Testis (tissue), 3 donors: ENCODE data around the gene GIPC3. TPM values are rescaled to one million over a fixed set of nuclear protein-coding genes. Genes with fewer than 3 reads are reported as not detected.

Experiments used
- DNase-seq: peaks from one replicate; pipeline ENCODE4 v3.0.0-alpha.2; 2019
- H3K27ac ChIP-seq, 2 donors: fragments of 200-600 bp; sonication (generic); one replicate each; pipeline ENCODE4 v1.5.1; 2019
- H3K27me3 ChIP-seq: fragments of 200-600 bp; sonication (generic); one replicate; pipeline ENCODE4 v1.5.1; 2019
- H3K36me3 ChIP-seq: fragments of 200-600 bp; sonication (generic); one replicate; pipeline ENCODE4 v1.5.1; 2017; ENCODE audit warnings: low read depth; ENCODE audit errors: missing control alignments
- H3K4me1 ChIP-seq: fragments of 200-600 bp; sonication (generic); one replicate; pipeline ENCODE4 v1.5.1; 2019
- H3K4me3 ChIP-seq, 2 donors: fragments of 200-600 bp; sonication (generic); one replicate each; pipeline ENCODE4 v1.5.1; 2017 to 2019
- H3K9me3 ChIP-seq: fragments of 200-600 bp; sonication (generic); one replicate; pipeline ENCODE4 v1.5.1; 2017
- POLR2A ChIP-seq: fragments of 450-650 bp; IDR thresholded peaks from one replicate; pipeline ENCODE4 v1.6.1; 2017; ENCODE audit warnings: antibody characterized with exemption, mild to moderate bottlenecking, moderate library complexity
- WGBS, 2 donors: methylation state at CpG; one replicate each; pipeline ENCODE4 v1.1.5; 2018; 5-methylcytosine and 5-hydroxymethylcytosine counted together
- intact Hi-C: fragments of 100-400 bp; cut with DNase I; formaldehyde crosslinking; loops from one replicate; pipeline ENCODE4 v1.15.1; 2023; ENCODE audit warnings: low total_unique reads
- polyA plus RNA-seq: library from polyadenylated mRNA; stranded (reverse); fragments of 350-450 nt; fragmentation: Illumina TruSeq; extraction: RNeasy Lipid Tissue Mini Kit (QIAGEN cat#74804); gene quantifications from one replicate; pipeline ENCODE4 v1.2.3, GENCODE V29; 2014; ENCODE audit warnings: low read depth, low replicate concordance; ENCODE audit not compliant: insufficient read depth
- total RNA-seq, 2 donors: library from RNA; depleted of rRNA; stranded (reverse); fragments of >200 nt; gene quantifications; one replicate each; pipeline ENCODE4 v1.2.3, GENCODE V29; 2016
- TF ChIP-seq, protein P1 (sequence below), 3 experiments: fragments of 450-650 bp in 2 of 3; fragments of 200-600 bp in 1 of 3; sonication (generic) in 1 of 3; IDR thresholded peaks; one replicate each; pipeline ENCODE4 v1.5.1; 2016 to 2019; ENCODE audit warnings: antibody characterized with exemption in 3 of 3, mild to moderate bottlenecking in 2 of 3, moderate library complexity in 1 of 3

Gene GIPC3
- total and polyA plus RNA-seq, 3 donors from 2014 or later: 0.50 to 1.5 (median 0.87) TPM

DNA sequence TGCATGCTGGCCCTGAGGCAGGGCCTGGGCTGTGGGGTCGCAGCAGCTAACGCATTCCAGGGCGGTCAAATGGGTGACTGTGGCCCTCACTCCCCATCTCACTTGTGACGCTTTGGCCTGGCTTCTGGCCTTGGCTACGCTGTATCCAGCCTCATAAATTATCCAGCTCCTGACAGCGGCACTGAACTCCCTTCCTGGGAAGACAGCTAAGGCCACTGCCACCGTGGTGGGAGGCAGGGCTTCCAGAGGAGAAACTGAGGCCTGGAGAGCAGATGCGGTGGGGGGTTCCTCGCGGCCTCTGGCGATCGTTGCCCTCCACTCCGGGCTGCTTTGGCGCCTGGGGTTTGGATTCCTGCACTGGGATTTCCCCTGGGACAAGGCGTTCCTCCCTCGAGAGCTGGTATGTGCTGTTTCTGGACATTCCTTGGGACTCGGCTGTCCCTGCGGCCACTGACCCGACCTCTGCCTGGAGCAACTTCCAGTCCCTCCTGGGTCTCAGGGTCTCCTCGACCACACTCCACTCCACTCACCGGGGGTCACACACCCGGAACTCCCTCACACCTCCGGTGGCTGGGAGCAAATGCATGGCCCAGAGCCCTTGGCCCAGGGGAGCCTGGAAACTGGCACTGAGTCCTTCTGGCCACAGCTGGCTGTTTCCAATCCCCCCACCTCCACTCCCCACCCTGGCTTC lies 18.0 kb downstream of the GIPC3 start:
- no peak overlapping the region for H3K27ac ChIP-seq
- intact Hi-C loops: no loop called here
- no peaks in the 10 kb centered on the region for H3K9me3 ChIP-seq
- no peak overlapping the region for H3K4me3 ChIP-seq
- DNase-seq: no peak
- 58 to 64% methylated on average over 16 to 23 of the region's 23 CpGs for WGBS, 2 donors
- H3K4me1 ChIP-seq: peaks cover 17% of the 10 kb centered on the region
- TF ChIP-seq POLR2A: no peak
- TF ChIP-seq, protein P1, sequence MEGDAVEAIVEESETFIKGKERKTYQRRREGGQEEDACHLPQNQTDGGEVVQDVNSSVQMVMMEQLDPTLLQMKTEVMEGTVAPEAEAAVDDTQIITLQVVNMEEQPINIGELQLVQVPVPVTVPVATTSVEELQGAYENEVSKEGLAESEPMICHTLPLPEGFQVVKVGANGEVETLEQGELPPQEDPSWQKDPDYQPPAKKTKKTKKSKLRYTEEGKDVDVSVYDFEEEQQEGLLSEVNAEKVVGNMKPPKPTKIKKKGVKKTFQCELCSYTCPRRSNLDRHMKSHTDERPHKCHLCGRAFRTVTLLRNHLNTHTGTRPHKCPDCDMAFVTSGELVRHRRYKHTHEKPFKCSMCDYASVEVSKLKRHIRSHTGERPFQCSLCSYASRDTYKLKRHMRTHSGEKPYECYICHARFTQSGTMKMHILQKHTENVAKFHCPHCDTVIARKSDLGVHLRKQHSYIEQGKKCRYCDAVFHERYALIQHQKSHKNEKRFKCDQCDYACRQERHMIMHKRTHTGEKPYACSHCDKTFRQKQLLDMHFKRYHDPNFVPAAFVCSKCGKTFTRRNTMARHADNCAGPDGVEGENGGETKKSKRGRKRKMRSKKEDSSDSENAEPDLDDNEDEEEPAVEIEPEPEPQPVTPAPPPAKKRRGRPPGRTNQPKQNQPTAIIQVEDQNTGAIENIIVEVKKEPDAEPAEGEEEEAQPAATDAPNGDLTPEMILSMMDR (IDR thresholded peaks at IDR 0.05): no peak
- H3K36me3 ChIP-seq: no peaks in the 10 kb centered on the region
- no peaks in the 10 kb centered on the region for H3K27me3 ChIP-seq

GRCh38 chr19:3604227-3604986 lies 19.1 kb downstream of the GIPC3 start:
- H3K27ac ChIP-seq: no peak overlapping the region
- H3K4me1 ChIP-seq: peaks cover 29% of the 10 kb centered on the region
- WGBS, 2 donors: 87 to 89% methylated on average over 23 to 27 of the region's 27 CpGs
- intact Hi-C loops: no loop called here
- H3K9me3 ChIP-seq: no peaks in the 10 kb centered on the region
- H3K36me3 ChIP-seq: no peaks in the 10 kb centered on the region
- H3K4me3 ChIP-seq: no peak overlapping the region
- TF ChIP-seq, protein P1 (IDR thresholded peaks at IDR 0.05): no peak
- TF ChIP-seq POLR2A: no peak
- no peaks in the 10 kb centered on the region for H3K27me3 ChIP-seq
- DNase-seq: no peak

DNA sequence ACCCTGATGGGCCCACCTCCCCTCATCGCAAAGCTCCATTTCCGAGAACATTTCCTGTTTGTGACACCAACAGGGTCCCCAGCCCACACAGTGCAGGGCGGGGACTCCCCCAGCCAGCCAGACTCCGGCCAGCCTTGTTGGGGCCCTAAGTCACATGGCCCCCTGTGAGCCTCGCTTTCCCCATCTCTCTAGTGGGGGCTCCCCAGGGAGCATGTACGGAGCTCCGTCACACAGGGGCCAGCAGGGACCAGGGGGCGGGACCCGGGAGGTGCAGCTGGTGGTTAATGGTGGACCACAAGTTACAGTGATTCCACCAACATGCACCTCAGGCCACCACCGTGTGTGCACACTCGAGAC lies 19.7 kb downstream of the GIPC3 start:
- H3K4me3 ChIP-seq: no peak overlapping the region
- intact Hi-C loops: no loop called here
- H3K4me1 ChIP-seq: peaks cover 30% of the 10 kb centered on the region
- no peak for DNase-seq
- H3K36me3 ChIP-seq: no peaks in the 10 kb centered on the region
- H3K9me3 ChIP-seq: no peaks in the 10 kb centered on the region
- no peaks in the 10 kb centered on the region for H3K27me3 ChIP-seq
- TF ChIP-seq, protein P1 (IDR thresholded peaks at IDR 0.05): no peak
- no peak for TF ChIP-seq POLR2A
- no peak overlapping the region for H3K27ac ChIP-seq
- 50 to 72% methylated on average over 1 to 11 of the region's 11 CpGs for WGBS, 2 donors

DNA sequence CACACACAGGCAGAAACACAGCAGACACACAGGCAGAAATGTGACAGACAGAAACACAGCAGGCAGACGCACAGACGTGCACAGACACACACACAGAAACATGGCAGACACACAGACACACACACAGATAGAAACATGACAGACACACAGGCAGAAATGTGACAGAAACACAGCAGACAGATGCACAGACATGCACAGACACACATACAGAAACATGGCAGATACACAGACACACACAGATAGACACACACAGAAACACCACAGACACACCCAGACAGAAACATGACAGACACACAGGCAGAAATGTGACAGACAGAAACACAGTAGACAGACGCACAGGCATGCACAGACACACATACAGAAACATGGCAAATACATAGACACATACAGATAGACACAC lies 20.1 kb downstream of the GIPC3 start:
- Histone ChIP-seq H3K27me3 (no peaks in the 10 kb centered on the region), H3K4me1 (peaks cover 34% of the 10 kb centered on the region), H3K36me3 (no peaks in the 10 kb centered on the region), H3K27ac (no peak overlapping the region), H3K9me3 (no peaks in the 10 kb centered on the region), H3K4me3 (no peak overlapping the region)
- no peak for TF ChIP-seq POLR2A
- TF ChIP-seq, protein P1 (IDR thresholded peaks at IDR 0.05): no peak
- intact Hi-C loops: no loop called here
- DNase-seq: no peak
- WGBS, 2 donors: 86 to 87% methylated on average over 3 of the region's 3 CpGs
